AG10803 (cell line): ENCODE results near the gene B3GAT1.

Experiments
- DNase-seq: peaks from one replicate; pipeline ENCODE4 v3.0.0; 2010; ENCODE audit warnings: low read depth
- H3K4me3 ChIP-seq: 2 replicates; pipeline ENCODE4 v1.5.1; 2011; ENCODE audit warnings: mild to moderate bottlenecking, low read length, control low read depth
- TF ChIP-seq, protein P1 (sequence below): conservative IDR thresholded peaks from 2 replicates; pipeline ENCODE4 v1.5.1; 2011; ENCODE audit warnings: mild to moderate bottlenecking, low read length, control low read depth, inconsistent platforms

The B3GAT1 gene

DNA sequence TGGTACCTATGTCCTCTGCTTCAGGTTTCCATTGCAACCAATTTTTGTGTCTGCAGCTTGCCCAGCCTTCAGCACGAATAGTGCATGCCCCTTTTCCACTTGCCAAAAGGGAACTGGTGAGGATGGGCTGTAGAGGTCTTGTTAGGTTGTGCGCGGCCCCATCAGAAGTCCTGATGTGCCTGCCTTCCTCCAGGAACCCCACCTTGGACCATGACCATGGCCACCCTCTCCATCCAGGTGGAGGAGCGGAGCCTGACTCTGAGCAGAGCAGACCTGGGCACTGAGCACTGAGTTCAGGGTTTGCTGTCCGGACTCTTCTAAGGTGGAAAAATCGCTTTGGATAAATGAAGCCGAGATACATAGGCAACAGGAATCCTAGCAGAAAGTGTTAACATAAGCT lies 73.4 kb downstream of the B3GAT1 start:
- no peak for DNase-seq
- TF ChIP-seq, protein P1, sequence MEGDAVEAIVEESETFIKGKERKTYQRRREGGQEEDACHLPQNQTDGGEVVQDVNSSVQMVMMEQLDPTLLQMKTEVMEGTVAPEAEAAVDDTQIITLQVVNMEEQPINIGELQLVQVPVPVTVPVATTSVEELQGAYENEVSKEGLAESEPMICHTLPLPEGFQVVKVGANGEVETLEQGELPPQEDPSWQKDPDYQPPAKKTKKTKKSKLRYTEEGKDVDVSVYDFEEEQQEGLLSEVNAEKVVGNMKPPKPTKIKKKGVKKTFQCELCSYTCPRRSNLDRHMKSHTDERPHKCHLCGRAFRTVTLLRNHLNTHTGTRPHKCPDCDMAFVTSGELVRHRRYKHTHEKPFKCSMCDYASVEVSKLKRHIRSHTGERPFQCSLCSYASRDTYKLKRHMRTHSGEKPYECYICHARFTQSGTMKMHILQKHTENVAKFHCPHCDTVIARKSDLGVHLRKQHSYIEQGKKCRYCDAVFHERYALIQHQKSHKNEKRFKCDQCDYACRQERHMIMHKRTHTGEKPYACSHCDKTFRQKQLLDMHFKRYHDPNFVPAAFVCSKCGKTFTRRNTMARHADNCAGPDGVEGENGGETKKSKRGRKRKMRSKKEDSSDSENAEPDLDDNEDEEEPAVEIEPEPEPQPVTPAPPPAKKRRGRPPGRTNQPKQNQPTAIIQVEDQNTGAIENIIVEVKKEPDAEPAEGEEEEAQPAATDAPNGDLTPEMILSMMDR, result no peak
- no peak overlapping the region for H3K4me3 ChIP-seq

DNA sequence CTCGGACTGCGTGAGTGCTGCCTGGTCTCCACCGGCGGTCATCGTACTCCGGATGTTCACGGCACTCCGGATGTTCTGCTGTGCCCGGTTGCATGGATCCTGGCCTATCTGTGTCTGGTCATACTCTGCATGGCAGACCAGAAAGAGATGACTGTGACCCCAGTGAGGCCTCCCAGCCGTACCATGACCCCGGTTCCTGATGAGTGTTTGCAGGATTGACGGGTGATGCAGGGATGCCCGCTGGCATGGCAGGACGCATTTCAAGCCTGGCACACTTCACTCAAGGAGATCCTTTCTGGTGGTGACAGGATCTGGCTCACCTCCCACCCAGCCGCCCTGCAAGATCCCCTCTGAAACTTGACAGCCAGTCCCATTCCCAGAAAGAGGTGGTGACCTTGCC lies 74.0 kb downstream of the B3GAT1 start:
- TF ChIP-seq, protein P1, result no peak
- H3K4me3 ChIP-seq, result no peak overlapping the region
- DNase-seq, result no peak

DNA sequence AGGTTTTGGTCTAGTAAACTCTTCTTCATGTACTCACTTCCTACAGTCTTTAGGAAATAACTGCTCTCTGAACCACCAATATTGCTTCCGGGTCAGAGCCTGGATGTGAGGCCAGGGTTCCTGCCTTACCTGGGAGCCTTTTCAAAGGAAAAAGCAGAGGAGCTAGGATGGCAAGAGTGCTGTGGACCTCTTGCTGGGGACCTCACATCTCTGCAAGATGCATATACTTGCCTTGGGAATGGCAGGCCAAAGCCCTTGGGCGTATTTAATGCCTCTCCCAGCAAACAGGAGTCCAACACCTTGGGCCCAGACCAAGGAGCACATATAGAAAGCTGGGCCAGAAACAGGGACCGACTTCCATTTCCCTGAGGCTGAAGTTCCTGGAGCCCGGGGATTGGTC lies 75.0 kb downstream of the B3GAT1 start:
- DNase-seq, result no peak

DNA sequence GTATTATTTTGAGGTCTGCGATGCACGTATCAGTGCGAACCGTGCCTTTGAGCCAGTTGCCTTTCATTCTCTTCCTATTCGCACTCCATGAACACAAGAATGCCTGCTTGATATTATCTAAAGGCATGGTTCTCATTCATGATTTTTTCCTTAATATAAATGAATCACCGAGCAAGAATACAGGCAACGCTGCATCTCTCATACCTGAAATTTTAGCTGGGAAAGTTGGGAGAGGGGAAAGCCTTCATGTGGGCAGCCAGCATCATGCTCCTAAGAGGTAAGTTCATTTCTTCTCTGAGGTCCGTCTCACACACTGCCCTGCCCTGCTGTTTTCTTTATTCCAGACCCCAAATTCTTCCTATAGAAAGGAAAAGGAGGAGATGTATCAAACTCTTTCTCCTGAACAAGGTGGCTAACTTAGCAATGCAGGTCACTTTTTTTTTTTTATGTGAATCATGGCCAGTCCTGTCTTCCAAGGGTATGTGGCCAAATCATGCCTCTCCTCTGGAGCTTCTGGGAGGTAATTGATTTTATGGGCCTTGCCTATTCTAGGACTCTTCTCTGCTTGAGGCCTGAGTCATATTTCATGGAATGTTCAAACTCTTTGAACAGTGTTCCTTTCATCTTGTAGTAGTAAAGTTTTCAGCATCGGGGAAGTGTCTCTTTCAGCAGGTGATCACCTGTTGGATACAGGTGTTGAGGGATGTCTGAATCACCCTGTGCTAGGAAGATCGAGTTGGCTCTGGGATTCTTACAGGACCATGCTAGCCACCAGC lies 77.1 kb downstream of the B3GAT1 start:
- TF ChIP-seq, protein P1, result no peak

More for the DNA sequence above, 75.0 kb downstream of the B3GAT1 start:
- H3K4me3 ChIP-seq, result no peak overlapping the region
- TF ChIP-seq, protein P1, result no peak

DNA sequence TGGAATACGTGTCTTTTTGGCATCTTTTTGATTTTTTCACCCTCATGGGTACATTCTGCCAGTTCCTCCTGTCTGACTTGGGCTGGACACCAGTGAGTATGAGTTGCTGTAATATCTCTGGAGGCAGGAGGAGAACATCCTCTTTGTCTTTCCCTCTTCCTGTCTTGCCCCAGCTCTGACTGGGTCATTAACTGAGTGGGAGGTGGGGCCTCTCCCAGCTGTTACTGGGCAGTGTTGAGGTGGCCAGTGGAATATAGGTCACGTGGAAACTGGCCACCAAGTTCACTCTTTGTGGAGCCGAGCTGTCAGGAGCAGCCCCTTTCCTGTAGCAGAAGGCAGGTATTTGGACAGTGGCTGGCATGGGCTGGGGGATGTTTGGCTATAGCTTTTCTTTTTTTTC lies 78.1 kb downstream of the B3GAT1 start:
- DNase-seq, result no peak
- TF ChIP-seq, protein P1, result no peak
- H3K4me3 ChIP-seq, result no peak overlapping the region

More for the DNA sequence above, 77.1 kb downstream of the B3GAT1 start:
- H3K4me3 ChIP-seq, result no peak overlapping the region
- no peak for DNase-seq

DNA sequence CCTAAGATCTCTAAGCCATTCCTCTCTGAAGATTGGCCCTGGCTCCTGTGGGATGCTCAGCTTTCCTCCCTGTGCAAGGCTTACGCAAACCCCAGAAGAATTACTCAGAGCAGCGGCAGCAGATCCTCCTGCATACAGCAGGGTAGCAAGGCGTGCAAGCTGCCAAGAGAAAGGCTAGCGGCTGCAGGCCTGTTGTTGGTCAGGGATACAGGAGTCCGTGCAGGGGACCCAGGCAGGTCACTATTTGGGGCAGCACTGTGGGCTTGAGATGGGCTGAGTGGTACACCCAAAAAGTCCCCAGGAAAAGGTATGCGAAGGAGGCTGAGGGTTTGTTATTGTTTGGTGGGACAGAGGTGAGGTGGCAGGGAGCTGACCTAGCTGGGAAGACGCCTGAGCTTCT lies 78.7 kb downstream of the B3GAT1 start:
- peak; percentile 1 for DNase-seq
- TF ChIP-seq, protein P1, result no peak
- H3K4me3 ChIP-seq, result no peak overlapping the region

DNA sequence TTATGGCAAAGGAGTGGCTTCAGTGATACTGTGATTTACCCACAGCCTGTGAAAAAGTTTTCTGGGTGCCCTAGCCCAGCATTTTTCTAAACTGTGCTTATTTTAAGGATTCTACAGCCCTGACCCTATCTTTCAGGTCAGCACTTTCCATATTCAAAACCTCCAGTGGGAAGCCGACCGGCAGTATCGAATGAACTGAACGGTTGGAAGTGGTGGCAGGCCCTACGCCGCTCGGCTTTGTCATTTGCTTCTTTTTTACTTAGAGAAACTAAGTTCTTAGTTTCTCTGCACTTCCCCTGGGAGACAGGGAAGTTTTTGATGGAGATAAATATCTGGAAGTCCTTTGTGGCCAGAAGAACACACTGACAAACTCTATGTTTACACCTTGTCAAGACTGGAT lies 79.3 kb downstream of the B3GAT1 start:
- TF ChIP-seq, protein P1, result no peak
- no peak for DNase-seq
- no peak overlapping the region for H3K4me3 ChIP-seq
